GM23338 (cell line): ENCODE data around the gene YBEY.

ENCODE experiments used
- CREB1 ChIP-seq: fragments of 250-450 bp; sonication (Bioruptor Pico); IDR thresholded peaks from 2 replicates; pipeline ENCODE4 v1.5.0; 2020; ENCODE audit warnings: low read depth, mild to moderate bottlenecking, moderate library complexity
- CTCF ChIP-seq, 2 experiments: fragments of 200-600 bp in 1 of 2; sonication (generic) in 1 of 2; conservative IDR thresholded peaks; 2 replicates each; pipeline versions ENCODE4 v1.5.1 to v1.6.1; 2016 to 2017; ENCODE audit warnings: antibody characterized with exemption in 2 of 2, low read depth in 2 of 2, mild to moderate bottlenecking in 2 of 2, moderate library complexity in 1 of 2
- EZH2 ChIP-seq: fragments of 200-600 bp; sonication (generic); IDR thresholded peaks from one replicate; pipeline ENCODE4 v1.8.0; 2017; ENCODE audit warnings: antibody characterized with exemption, mild to moderate bottlenecking, low read depth; ENCODE audit not compliant: unreplicated experiment
- POLR2AphosphoS5 ChIP-seq: IDR thresholded peaks from 2 replicates; pipeline ENCODE4 v1.6.1; 2016; ENCODE audit warnings: antibody characterized with exemption, low read depth
- TF ChIP-seq, protein P1 (sequence below): IDR thresholded peaks from 2 replicates; pipeline ENCODE4 v1.6.1; 2016; ENCODE audit warnings: antibody characterized with exemption

DNA sequence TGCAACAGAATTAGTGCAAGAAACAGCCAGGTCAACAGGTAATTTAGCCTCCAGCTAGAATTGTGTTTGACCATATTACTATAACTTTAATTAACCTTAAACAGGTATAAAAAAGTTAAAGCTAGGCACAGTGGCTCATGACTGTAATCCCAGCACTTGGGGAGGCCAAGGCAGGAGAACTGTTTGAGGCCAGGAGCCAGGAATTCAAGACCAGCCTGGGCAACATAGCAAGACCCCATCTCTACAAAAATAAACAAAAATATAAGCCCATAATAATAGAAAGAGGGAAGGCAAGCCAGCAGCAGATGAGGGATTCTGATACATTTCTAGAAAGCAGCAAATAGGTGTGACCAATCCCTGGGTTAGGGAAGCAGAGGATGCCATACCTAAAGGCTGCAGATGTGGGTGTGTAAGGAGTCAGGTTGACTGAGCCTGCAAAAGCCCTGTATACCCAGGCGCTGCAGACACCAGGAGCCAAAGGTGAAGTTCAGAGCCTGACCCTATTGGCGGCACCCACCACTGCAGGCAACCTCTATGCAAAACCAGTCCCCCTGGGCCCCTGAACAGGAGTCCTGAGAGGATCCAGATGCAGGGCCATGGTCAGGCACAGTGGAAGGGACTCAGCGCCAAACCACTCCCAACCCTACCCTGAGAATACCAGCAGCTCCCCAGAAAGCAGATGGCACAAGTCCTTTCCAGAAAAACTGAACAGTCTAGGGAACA is 38.3 kb upstream of the YBEY start:
- TF ChIP-seq EZH2 (no peak), POLR2AphosphoS5 (no peak), CTCF (conservative IDR thresholded peaks at IDR 0.05; ENCODE audit: low read depth in 2 of 2) (no peak), CREB1 (CRISPR knock-in tag) (no peak)
- TF ChIP-seq, protein P1, sequence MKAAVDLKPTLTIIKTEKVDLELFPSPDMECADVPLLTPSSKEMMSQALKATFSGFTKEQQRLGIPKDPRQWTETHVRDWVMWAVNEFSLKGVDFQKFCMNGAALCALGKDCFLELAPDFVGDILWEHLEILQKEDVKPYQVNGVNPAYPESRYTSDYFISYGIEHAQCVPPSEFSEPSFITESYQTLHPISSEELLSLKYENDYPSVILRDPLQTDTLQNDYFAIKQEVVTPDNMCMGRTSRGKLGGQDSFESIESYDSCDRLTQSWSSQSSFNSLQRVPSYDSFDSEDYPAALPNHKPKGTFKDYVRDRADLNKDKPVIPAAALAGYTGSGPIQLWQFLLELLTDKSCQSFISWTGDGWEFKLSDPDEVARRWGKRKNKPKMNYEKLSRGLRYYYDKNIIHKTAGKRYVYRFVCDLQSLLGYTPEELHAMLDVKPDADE: no peak
